Measurements from ENCODE around the gene GAB4. TPM values are rescaled to one million over a fixed set of nuclear protein-coding genes. Genes with fewer than 3 reads are reported as not detected.

Gene GAB4
- total and polyA plus RNA-seq, 2 experiments from 2014 or later = 1.5 to 1.7 TPM

- TF ChIP-seq NANOG (IDR thresholded peaks at IDR 0.05; ENCODE audit: borderline replicate concordance) = no peak
Observed at GRCh38 chr22:16962501-16962900, 45.5 kb downstream of the GAB4 start (continued).

DNA sequence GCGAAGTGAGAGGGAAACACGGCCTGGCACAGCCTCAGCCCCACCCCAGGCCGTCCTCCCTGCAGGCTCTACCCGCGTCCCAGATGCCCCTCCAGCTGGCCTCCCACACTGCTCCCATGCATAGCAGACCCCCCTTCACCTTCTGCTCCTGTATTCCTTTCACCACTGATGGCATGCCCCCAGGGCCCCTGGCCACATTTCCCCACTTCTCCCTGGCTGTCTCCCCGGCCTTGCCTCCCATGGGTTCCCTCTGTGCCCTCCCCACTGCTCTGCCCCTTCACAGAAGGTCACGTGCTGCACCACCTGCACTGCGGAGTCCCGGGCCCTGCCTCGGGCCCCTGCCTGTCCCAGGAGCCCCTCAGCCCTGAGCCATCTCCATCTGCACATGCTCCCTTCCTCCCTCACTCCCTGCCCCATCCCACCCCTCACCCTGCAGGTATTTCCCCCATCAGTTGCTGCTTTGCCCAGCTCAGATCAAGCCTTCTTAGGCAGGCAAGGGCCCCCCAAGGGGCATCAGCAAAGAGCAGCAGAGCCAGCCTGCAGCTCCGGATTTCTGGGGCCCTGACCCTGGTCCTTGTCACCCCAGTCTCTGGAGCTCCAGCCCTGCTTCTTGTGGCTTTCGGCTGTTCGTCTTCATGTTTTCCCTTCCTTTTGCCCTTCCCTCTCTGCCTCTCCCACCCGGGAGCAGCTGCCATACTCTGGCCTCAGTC, 46.4 kb downstream of the GAB4 start:
- no peaks in the 10 kb centered on the region for H3K79me2 ChIP-seq (replicated peaks; ENCODE audit: insufficient read depth)
- no peak for ATAC-seq
- no peaks in the 10 kb centered on the region for H3K36me3 ChIP-seq (ENCODE audit: insufficient read depth)
- H3K9me2 ChIP-seq (ENCODE audit: insufficient read depth) = 0 out of 2 replicates have a peak, but pooled peaks cover 4% of the 10 kb centered on the region
- Mint-ChIP-seq H3K27ac (no peak overlapping the region), H3K36me3 (ENCODE audit: low read depth) (peaks cover 14% of the 10 kb centered on the region; the same call in 2 of the 3 replicates), H3K4me3 (no peak overlapping the region), H3K4me1 (no peaks in the 10 kb centered on the region), H3K9me3 (peaks cover 88% of the 10 kb centered on the region), H3K27me3 (ENCODE audit: insufficient read depth, low read depth, poor library complexity) (peaks cover 14% of the 10 kb centered on the region)
- H4K20me1 ChIP-seq (replicated peaks; ENCODE audit: insufficient read depth) = no peaks in the 10 kb centered on the region
- H3K27ac ChIP-seq (ENCODE audit: low read depth) = no peak overlapping the region
- no peak overlapping the region for H3K4me3 ChIP-seq
- TF ChIP-seq ZNF114 (CRISPR knock-in tag; IDR thresholded peaks at IDR 0.05) (no peak), JUNB (IDR thresholded peaks at IDR 0.05; ENCODE audit: unreplicated experiment) (no peak)
- no peaks in the 10 kb centered on the region for H3F3A ChIP-seq (replicated peaks; ENCODE audit: low read depth)
- no peaks in the 10 kb centered on the region for H3K4me1 ChIP-seq (ENCODE audit: insufficient read depth)
- no peaks in the 10 kb centered on the region for H3K27me3 ChIP-seq (ENCODE audit: insufficient read depth)
- no peak overlapping the region for H3K4me2 ChIP-seq
- DNase-seq (ENCODE audit: low spot score) = no peak
- H2AFZ ChIP-seq = no peak overlapping the region

- H3K27ac ChIP-seq (ENCODE audit: low read depth) = no peak overlapping the region
- peaks cover 11% of the 10 kb centered on the region; the same call in 2 of the 3 replicates for H3K36me3 Mint-ChIP-seq (ENCODE audit: low read depth)
- no peaks in the 10 kb centered on the region for H3K4me1 ChIP-seq (ENCODE audit: insufficient read depth)
- H3K4me2 ChIP-seq = no peak overlapping the region
- no peaks in the 10 kb centered on the region for H3K27me3 ChIP-seq (ENCODE audit: insufficient read depth)
- peaks cover 12% of the 10 kb centered on the region for H3K27me3 Mint-ChIP-seq (ENCODE audit: insufficient read depth, low read depth, poor library complexity)
- H3K4me1 Mint-ChIP-seq = no peaks in the 10 kb centered on the region
- H3K79me2 ChIP-seq (replicated peaks; ENCODE audit: insufficient read depth) = no peaks in the 10 kb centered on the region
- no peaks in the 10 kb centered on the region for H3K36me3 ChIP-seq (ENCODE audit: insufficient read depth)
- DNase-seq (ENCODE audit: low spot score) (no peak), ATAC-seq (no peak)
- H3K4me3 ChIP-seq = no peak overlapping the region
- no peaks in the 10 kb centered on the region for H4K20me1 ChIP-seq (replicated peaks; ENCODE audit: insufficient read depth)
- no peak overlapping the region for H3K27ac Mint-ChIP-seq
- H2AFZ ChIP-seq = no peak overlapping the region
- H3K9me3 Mint-ChIP-seq = peaks cover 88% of the 10 kb centered on the region
- no peaks in the 10 kb centered on the region for H3F3A ChIP-seq (replicated peaks; ENCODE audit: low read depth)
- H3K4me3 Mint-ChIP-seq = no peak overlapping the region
- H3K9me2 ChIP-seq (ENCODE audit: insufficient read depth) = 0 out of 2 replicates have a peak, but pooled peaks cover 4% of the 10 kb centered on the region
- TF ChIP-seq EZH2 (IDR thresholded peaks at IDR 0.05; ENCODE audit: low read depth, unreplicated experiment) (no peak), NANOG (IDR thresholded peaks at IDR 0.05; ENCODE audit: borderline replicate concordance) (no peak), JUNB (IDR thresholded peaks at IDR 0.05; ENCODE audit: unreplicated experiment) (no peak), EZH2phosphoT487 (IDR thresholded peaks at IDR 0.05; ENCODE audit: unreplicated experiment) (no peak), POLR2AphosphoS5 (IDR thresholded peaks at IDR 0.05; ENCODE audit: low read depth) (no peak), ZNF331 (CRISPR knock-in tag; IDR thresholded peaks at IDR 0.05; ENCODE audit: low read depth) (no peak), STAT1 (IDR thresholded peaks at IDR 0.05; ENCODE audit: unreplicated experiment) (no peak), ZNF114 (CRISPR knock-in tag; IDR thresholded peaks at IDR 0.05) (no peak)
- TF ChIP-seq, protein P1, sequence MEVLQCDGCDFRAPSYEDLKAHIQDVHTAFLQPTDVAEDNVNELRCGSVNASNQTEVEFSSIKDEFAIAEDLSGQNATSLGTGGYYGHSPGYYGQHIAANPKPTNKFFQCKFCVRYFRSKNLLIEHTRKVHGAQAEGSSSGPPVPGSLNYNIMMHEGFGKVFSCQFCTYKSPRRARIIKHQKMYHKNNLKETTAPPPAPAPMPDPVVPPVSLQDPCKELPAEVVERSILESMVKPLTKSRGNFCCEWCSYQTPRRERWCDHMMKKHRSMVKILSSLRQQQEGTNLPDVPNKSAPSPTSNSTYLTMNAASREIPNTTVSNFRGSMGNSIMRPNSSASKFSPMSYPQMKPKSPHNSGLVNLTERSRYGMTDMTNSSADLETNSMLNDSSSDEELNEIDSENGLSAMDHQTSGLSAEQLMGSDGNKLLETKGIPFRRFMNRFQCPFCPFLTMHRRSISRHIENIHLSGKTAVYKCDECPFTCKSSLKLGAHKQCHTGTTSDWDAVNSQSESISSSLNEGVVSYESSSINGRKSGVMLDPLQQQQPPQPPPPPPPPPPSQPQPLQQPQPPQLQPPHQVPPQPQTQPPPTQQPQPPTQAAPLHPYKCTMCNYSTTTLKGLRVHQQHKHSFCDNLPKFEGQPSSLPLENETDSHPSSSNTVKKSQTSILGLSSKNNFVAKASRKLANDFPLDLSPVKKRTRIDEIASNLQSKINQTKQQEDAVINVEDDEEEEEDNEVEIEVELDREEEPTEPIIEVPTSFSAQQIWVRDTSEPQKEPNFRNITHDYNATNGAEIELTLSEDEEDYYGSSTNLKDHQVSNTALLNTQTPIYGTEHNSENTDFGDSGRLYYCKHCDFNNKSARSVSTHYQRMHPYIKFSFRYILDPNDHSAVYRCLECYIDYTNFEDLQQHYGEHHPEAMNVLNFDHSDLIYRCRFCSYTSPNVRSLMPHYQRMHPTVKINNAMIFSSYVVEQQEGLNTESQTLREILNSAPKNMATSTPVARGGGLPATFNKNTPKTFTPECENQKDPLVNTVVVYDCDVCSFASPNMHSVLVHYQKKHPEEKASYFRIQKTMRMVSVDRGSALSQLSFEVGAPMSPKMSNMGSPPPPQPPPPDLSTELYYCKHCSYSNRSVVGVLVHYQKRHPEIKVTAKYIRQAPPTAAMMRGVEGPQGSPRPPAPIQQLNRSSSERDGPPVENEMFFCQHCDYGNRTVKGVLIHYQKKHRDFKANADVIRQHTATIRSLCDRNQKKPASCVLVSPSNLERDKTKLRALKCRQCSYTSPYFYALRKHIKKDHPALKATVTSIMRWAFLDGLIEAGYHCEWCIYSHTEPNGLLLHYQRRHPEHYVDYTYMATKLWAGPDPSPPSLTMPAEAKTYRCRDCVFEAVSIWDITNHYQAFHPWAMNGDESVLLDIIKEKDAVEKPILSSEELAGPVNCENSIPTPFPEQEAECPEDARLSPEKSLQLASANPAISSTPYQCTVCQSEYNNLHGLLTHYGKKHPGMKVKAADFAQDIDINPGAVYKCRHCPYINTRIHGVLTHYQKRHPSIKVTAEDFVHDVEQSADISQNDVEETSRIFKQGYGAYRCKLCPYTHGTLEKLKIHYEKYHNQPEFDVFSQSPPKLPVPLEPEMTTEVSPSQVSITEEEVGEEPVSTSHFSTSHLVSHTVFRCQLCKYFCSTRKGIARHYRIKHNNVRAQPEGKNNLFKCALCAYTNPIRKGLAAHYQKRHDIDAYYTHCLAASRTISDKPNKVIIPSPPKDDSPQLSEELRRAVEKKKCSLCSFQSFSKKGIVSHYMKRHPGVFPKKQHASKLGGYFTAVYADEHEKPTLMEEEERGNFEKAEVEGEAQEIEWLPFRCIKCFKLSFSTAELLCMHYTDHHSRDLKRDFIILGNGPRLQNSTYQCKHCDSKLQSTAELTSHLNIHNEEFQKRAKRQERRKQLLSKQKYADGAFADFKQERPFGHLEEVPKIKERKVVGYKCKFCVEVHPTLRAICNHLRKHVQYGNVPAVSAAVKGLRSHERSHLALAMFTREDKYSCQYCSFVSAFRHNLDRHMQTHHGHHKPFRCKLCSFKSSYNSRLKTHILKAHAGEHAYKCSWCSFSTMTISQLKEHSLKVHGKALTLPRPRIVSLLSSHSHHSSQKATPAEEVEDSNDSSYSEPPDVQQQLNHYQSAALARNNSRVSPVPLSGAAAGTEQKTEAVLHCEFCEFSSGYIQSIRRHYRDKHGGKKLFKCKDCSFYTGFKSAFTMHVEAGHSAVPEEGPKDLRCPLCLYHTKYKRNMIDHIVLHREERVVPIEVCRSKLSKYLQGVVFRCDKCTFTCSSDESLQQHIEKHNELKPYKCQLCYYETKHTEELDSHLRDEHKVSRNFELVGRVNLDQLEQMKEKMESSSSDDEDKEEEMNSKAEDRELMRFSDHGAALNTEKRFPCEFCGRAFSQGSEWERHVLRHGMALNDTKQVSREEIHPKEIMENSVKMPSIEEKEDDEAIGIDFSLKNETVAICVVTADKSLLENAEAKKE (CRISPR knock-in tag; IDR thresholded peaks at IDR 0.05) = no peak
- TF ChIP-seq, protein P2, sequence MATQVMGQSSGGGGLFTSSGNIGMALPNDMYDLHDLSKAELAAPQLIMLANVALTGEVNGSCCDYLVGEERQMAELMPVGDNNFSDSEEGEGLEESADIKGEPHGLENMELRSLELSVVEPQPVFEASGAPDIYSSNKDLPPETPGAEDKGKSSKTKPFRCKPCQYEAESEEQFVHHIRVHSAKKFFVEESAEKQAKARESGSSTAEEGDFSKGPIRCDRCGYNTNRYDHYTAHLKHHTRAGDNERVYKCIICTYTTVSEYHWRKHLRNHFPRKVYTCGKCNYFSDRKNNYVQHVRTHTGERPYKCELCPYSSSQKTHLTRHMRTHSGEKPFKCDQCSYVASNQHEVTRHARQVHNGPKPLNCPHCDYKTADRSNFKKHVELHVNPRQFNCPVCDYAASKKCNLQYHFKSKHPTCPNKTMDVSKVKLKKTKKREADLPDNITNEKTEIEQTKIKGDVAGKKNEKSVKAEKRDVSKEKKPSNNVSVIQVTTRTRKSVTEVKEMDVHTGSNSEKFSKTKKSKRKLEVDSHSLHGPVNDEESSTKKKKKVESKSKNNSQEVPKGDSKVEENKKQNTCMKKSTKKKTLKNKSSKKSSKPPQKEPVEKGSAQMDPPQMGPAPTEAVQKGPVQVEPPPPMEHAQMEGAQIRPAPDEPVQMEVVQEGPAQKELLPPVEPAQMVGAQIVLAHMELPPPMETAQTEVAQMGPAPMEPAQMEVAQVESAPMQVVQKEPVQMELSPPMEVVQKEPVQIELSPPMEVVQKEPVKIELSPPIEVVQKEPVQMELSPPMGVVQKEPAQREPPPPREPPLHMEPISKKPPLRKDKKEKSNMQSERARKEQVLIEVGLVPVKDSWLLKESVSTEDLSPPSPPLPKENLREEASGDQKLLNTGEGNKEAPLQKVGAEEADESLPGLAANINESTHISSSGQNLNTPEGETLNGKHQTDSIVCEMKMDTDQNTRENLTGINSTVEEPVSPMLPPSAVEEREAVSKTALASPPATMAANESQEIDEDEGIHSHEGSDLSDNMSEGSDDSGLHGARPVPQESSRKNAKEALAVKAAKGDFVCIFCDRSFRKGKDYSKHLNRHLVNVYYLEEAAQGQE (IDR thresholded peaks at IDR 0.05; ENCODE audit: unreplicated experiment) = no peak
Observed at GRCh38 chr22:16960884-16961249, 47.2 kb downstream of the GAB4 start.
